ENCODE measurements around the gene SH3BP4. TPM values are rescaled to one million over a fixed set of nuclear protein-coding genes. Genes with fewer than 3 reads are reported as not detected.
A peak's percentile ranks its signal among the peaks of the same experiment; 100 is the strongest.

Gene SH3BP4
- total and polyA plus RNA-seq, 2 of the 13 experiments (the other 11 are each of a cell fraction or from before 2014, with no cell fraction given): 34.6 to 99.1 TPM

DNA sequence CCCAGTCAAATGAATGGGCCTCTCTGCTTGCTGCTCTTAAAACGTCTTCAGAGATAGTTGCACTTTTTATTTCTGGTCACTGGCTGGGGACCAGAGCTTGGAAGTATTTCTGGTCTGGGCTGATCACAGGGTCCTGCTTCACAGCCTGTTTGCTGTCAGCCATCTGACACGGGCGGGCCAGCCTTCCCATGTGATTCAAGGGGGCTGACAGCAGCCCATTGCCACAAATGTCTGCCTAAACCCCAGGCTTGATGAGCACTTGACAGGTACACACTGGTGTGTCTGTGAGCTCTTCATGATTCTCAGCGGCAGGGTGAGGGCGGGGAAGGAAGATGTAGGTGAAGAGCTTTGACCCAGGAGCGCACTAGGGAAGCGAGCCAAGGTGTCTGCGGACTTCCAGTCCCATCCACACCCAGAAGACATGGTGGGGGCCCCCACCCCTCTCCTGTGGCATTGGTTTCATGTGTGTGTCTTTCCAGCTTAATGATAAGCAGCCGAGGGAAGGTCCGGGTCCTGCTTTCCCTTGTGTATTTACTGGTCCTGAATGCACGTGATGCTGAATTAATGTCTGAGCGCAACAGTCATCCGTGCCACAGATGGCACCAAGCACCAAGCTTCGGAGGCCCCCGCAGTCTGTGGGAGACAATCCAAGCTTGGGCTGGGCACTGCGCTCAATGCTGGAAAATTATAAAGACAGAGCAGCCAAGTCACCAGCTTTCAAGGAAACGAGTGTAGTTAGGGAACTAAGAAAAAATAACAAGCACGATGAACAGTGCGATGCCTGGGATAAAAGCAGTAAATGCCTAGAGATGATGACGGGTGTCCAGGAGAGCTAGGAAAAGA is 73.3 kb downstream of the SH3BP4 start:
- in situ Hi-C loops (cut with HindIII; ENCODE audit: extremely low pct_ligation_motif_present, low pct_unique_long_range_greater_than_20kb): no loop called here
- intact Hi-C loops (cut with micrococcal nuclease; ENCODE audit: unreplicated experiment): no loop called here
- H3K27ac ChIP-seq (ENCODE audit: extremely low read length, insufficient read depth, low read length): no peak overlapping the region
- no peaks in the 10 kb centered on the region for H3K27me3 ChIP-seq (ENCODE audit: control insufficient read depth in 1 of 2, insufficient read depth in 2 of 2, low read length in 2 of 2)
- DNase-seq (ENCODE audit: low spot score) (no peak), FAIRE-seq (no peak), ATAC-seq (no peak)
- 96% methylated on average over 20 of the region's 20 CpGs for WGBS (ENCODE audit: low lambda C conversion rate)
- no peak overlapping the region for H3K4me3 ChIP-seq (replicated peaks in 1 of 3; ENCODE audit: insufficient read depth in 1 of 3, low read depth in 2 of 3, low read length in 3 of 3)
- ChIA-PET POLR2A (no interaction called here), CTCF (ENCODE audit: low intra/inter-chr PET ratio, low total read pairs) (no interaction called here)
- no peak overlapping the region for H3K4me2 ChIP-seq (ENCODE audit: low read depth, low read length)
- no TSS peak for BruUV-seq (replicated peaks)
- TF ChIP-seq NKX3-1 (CRISPR knock-in tag; IDR thresholded peaks at IDR 0.05) (no peak), POLR2A (IDR thresholded peaks at IDR 0.05; ENCODE audit: insufficient read depth in 1 of 2, low read depth in 2 of 2, low read length in 2 of 2) (peak in 1 of 2 experiments; percentile 24; a peak in 1 of 4 replicates), HOXA9 (CRISPR knock-in tag; IDR thresholded peaks at IDR 0.05; ENCODE audit: borderline replicate concordance) (0 out of 2 replicates have a peak, but pooled peaks have one; percentile 25)
- H3K9me3 ChIP-seq (ENCODE audit: low read length): no peaks in the 10 kb centered on the region
- H3K79me2 ChIP-seq (ENCODE audit: insufficient read depth, low read length): peaks cover 94% of the 10 kb centered on the region
- H3K4me1 ChIP-seq (ENCODE audit: insufficient read depth, low read length): peaks cover 25% of the 10 kb centered on the region
- H3K9ac ChIP-seq (ENCODE audit: insufficient read depth, low read depth, low read length): no peak overlapping the region
- peaks cover 83% of the 10 kb centered on the region for H4K20me1 ChIP-seq (ENCODE audit: insufficient read depth, low read length)
- H3K36me3 ChIP-seq (replicated peaks in 1 of 2; ENCODE audit: control insufficient read depth in 1 of 2, insufficient read depth in 2 of 2, low read length in 2 of 2): peaks cover 10 to 61% of the 10 kb centered on the region in 2 experiments
- no peak overlapping the region for H2AFZ ChIP-seq (ENCODE audit: low read length)

DNA sequence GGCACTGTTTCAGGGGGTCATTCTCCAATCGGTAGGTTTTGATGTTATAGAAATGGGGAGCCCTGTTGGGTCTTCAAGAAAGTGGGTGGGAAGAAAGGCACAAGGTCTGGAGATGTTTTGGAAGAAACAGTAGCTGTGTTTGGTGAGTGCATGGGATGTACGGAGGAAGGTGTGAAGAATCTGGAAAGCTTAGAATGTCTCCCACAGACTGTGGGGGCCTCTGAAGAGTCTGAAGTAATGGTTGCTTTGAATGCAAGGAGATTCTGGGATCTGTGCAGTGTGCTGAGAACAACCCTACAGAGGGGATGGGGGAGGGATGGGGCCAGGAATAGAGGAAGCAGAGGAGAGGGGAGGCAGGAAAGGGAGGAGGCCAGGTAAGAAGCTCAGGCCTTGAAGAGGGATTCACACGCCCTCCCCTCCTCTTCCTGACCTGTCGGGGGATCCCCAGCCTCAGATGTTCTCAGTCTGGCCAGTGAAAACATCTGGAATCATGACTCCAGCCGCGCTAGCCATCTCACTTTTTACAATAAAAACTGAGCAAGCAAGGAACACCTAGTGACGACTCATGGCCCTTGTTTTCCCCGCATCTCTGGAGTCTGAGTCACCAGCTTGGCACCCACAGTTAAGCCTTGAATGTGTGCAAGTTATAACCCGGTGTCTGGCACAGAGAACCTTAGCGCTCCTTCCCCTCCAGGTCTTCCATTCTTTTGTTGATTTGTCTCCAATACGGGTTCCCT is 74.2 kb downstream of the SH3BP4 start:
- H3K27ac ChIP-seq (ENCODE audit: extremely low read length, insufficient read depth, low read length): no peak overlapping the region
- peaks cover 13 to 53% of the 10 kb centered on the region in 2 experiments for H3K36me3 ChIP-seq (replicated peaks in 1 of 2; ENCODE audit: control insufficient read depth in 1 of 2, insufficient read depth in 2 of 2, low read length in 2 of 2)
- ChIA-PET POLR2A (no interaction called here), CTCF (ENCODE audit: low intra/inter-chr PET ratio, low total read pairs) (no interaction called here)
- no TSS peak for BruUV-seq (replicated peaks)
- TF ChIP-seq FOSL2 (CRISPR knock-in tag; IDR thresholded peaks at IDR 0.05) (peak; percentile 86), SSRP1 (CRISPR knock-in tag; IDR thresholded peaks at IDR 0.05) (0 out of 2 replicates have a peak, but pooled peaks have one; percentile 29), ZBTB38 (CRISPR knock-in tag; IDR thresholded peaks at IDR 0.05) (0 out of 2 replicates have a peak, but pooled peaks have one; percentile 18), ZNF747 (CRISPR knock-in tag; IDR thresholded peaks at IDR 0.05; ENCODE audit: borderline replicate concordance) (no peak), CBX1 (IDR thresholded peaks at IDR 0.05; ENCODE audit: low read depth) (no peak)
- TF ChIP-seq, protein P1, sequence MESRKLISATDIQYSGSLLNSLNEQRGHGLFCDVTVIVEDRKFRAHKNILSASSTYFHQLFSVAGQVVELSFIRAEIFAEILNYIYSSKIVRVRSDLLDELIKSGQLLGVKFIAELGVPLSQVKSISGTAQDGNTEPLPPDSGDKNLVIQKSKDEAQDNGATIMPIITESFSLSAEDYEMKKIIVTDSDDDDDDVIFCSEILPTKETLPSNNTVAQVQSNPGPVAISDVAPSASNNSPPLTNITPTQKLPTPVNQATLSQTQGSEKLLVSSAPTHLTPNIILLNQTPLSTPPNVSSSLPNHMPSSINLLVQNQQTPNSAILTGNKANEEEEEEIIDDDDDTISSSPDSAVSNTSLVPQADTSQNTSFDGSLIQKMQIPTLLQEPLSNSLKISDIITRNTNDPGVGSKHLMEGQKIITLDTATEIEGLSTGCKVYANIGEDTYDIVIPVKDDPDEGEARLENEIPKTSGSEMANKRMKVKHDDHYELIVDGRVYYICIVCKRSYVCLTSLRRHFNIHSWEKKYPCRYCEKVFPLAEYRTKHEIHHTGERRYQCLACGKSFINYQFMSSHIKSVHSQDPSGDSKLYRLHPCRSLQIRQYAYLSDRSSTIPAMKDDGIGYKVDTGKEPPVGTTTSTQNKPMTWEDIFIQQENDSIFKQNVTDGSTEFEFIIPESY (CRISPR knock-in tag; IDR thresholded peaks at IDR 0.05): peak; percentile 81
- TF ChIP-seq, protein P2, sequence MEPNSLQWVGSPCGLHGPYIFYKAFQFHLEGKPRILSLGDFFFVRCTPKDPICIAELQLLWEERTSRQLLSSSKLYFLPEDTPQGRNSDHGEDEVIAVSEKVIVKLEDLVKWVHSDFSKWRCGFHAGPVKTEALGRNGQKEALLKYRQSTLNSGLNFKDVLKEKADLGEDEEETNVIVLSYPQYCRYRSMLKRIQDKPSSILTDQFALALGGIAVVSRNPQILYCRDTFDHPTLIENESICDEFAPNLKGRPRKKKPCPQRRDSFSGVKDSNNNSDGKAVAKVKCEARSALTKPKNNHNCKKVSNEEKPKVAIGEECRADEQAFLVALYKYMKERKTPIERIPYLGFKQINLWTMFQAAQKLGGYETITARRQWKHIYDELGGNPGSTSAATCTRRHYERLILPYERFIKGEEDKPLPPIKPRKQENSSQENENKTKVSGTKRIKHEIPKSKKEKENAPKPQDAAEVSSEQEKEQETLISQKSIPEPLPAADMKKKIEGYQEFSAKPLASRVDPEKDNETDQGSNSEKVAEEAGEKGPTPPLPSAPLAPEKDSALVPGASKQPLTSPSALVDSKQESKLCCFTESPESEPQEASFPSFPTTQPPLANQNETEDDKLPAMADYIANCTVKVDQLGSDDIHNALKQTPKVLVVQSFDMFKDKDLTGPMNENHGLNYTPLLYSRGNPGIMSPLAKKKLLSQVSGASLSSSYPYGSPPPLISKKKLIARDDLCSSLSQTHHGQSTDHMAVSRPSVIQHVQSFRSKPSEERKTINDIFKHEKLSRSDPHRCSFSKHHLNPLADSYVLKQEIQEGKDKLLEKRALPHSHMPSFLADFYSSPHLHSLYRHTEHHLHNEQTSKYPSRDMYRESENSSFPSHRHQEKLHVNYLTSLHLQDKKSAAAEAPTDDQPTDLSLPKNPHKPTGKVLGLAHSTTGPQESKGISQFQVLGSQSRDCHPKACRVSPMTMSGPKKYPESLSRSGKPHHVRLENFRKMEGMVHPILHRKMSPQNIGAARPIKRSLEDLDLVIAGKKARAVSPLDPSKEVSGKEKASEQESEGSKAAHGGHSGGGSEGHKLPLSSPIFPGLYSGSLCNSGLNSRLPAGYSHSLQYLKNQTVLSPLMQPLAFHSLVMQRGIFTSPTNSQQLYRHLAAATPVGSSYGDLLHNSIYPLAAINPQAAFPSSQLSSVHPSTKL (CRISPR knock-in tag; IDR thresholded peaks at IDR 0.05): no peak
- H3K27me3 ChIP-seq (ENCODE audit: control insufficient read depth in 1 of 2, insufficient read depth in 2 of 2, low read length in 2 of 2): no peaks in the 10 kb centered on the region
- in situ Hi-C loops (cut with HindIII; ENCODE audit: extremely low pct_ligation_motif_present, low pct_unique_long_range_greater_than_20kb): no loop called here
- H3K4me2 ChIP-seq (ENCODE audit: low read depth, low read length): no peak overlapping the region
- no peak overlapping the region for H2AFZ ChIP-seq (ENCODE audit: low read length)
- intact Hi-C loops (cut with micrococcal nuclease; ENCODE audit: unreplicated experiment): no loop called here
- H3K9me3 ChIP-seq (ENCODE audit: low read length): no peaks in the 10 kb centered on the region
- no peak for FAIRE-seq
- no peak overlapping the region for H3K9ac ChIP-seq (ENCODE audit: insufficient read depth, low read depth, low read length)
- H3K79me2 ChIP-seq (ENCODE audit: insufficient read depth, low read length): peaks cover 94% of the 10 kb centered on the region
- H3K4me1 ChIP-seq (ENCODE audit: insufficient read depth, low read length): peaks cover 27% of the 10 kb centered on the region
- no peak; the same call in 2 of the 3 replicates for ATAC-seq
- 90% methylated on average over 11 of the region's 11 CpGs for WGBS (ENCODE audit: low lambda C conversion rate)
- peak; percentile 47 for DNase-seq (ENCODE audit: low spot score)
- H4K20me1 ChIP-seq (ENCODE audit: insufficient read depth, low read length): peaks cover 88% of the 10 kb centered on the region
- no peak overlapping the region for H3K4me3 ChIP-seq (replicated peaks in 1 of 3; ENCODE audit: insufficient read depth in 1 of 3, low read depth in 2 of 3, low read length in 3 of 3)

All from HepG2 (cell line).